HG02571 (cell line): Measurements from ENCODE around the gene UPK2.
A peak's percentile ranks its signal among the peaks of the same experiment; 100 is the strongest.

ENCODE experiments used
- ATAC-seq: cut with Tn5 transposase; IDR thresholded peaks from one replicate; pipeline ENCODE4 v1.9.1; 2021; ENCODE audit warnings: mild to moderate bottlenecking, moderate library complexity; ENCODE audit not compliant: unreplicated experiment

UPK2 gene

DNA sequence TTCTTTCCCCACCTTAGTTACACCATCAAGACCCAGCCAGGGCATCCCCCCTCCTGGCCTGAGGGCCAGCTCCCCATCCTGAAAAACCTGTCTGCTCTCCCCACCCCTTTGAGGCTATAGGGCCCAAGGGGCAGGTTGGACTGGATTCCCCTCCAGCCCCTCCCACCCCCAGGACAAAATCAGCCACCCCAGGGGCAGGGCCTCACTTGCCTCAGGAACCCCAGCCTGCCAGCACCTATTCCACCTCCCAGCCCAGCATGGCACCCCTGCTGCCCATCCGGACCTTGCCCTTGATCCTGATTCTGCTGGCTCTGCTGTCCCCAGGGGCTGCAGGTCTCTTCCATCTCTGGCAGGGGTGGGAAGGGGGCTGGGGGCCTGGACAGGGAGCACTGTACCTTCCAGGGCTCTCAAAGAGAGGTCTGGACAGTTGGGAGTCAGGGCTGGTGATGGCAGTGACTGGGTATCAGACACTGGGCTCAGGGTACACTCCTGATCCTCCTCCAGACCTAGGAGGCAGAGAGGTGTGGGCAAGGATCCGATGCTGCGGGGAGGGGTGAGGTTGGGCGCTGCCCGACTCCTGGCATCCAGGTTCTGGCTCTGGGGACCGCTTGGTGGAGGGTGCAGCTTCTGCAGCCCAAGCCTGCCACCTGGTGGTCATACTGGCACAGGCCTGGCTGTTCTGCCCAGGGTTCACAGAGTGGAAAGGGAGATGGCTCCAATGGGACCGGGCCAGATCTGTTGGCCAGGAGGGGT is at the start of gene UPK2:
TSS of gene UPK2 (plus strand) at position 205 of the 753 bp plus-strand sequence. CDS start at position 258, 53 bp downstream.
- ATAC-seq: peak; percentile 56

DNA sequence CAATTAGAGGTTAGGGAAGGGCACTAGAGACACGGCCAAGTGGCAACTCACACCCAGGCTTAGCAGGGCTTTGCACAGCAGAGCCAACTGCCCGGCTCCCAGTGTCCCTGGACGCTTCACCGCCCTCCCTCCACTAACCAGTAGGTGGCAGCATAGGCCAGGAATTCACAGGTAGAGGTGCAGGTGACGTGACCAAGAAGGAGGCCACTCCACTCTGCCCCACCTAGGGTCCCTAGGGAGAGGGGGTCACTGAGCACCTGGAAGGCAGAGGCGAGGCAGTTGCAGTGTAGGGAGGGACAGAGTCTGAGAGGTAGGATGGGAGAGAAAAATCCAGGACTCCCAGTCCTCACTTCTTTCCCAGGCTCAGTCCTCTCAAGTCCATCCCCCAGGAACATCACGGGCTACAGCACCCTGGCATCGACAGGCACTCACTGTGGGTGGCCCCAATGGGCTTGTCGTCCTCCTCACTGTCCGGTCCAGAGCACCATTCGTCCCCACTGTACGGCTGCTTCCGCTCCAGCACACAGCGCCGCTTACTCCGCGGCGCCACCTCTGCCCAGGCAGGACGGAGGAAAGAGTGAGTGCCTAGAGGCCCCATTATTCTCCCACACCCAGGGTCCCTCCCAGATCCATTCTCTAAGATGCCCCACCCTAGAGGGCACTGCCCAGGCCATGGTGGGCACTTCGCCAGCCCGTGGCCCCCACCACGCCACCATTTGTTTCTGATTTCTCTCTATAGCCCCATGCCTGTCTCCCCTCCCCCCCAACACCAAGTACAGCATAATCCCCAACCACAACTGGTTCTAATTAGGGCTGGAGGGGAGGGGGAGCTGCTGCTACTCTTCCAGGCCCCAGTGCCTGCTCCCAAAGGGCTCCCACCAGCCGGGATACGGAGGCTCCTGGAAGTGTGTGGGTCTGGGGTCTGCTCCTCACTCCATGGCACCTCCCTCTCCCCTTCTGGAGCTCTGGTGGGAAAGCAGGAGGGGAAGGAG is 48.8 kb upstream of the UPK2 start:
- ATAC-seq: peak; percentile 81

DNA sequence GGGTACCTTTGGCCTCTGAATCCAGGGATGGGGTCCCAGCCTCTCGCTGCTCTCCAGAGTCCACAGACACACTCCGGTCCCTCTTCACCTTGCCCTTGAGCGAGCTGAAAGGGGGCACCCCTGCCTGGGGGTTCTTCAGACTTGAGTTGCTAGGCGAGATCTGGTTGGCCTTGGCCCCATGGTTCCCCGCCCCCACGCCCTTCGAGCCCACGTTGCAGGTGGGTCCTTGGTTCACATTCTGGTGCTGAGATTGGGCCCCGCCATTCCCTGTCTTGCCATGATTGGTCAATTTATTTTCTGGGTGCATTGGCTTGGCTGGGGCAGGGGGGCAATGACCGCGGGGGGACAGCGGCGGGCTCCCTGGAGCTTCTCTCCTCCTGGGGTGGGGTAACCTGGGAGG is 47.8 kb upstream of the UPK2 start:
- ATAC-seq: no peak

DNA sequence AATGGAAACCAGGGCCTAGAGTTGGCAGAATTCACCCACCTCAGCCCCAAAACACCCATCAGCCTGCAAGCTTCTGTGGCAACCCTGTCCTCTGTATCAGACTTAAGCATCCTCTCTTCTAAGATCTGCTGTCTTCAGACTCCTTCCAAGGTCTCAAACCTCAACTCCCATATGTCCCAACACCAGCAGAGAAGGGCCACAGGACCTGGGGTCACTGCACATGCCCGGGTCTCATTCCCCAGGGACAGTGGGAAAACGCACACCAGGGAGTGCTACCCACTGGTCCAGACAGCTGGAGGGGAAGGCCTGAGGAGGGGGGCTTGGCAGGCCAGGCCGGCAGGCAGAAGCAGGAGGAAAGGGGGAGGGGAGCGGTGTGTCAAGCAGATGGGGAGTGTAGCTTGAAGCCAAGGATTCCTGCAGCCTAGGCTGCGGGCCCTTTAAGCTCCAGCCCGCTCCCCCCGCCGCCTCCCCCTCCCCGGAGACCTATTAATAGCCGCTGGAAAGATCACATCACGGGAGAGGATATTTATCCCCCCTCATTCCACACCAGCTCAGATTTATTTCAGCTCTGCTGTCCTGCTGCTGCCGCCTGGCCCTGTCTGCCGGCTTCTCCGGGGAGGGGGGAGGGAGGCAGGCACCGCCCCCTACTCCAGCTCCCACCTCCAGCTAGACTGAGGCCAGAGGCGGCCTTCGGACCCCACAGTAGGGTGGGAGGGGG is 47.0 kb upstream of the UPK2 start:
- ATAC-seq: no peak

DNA sequence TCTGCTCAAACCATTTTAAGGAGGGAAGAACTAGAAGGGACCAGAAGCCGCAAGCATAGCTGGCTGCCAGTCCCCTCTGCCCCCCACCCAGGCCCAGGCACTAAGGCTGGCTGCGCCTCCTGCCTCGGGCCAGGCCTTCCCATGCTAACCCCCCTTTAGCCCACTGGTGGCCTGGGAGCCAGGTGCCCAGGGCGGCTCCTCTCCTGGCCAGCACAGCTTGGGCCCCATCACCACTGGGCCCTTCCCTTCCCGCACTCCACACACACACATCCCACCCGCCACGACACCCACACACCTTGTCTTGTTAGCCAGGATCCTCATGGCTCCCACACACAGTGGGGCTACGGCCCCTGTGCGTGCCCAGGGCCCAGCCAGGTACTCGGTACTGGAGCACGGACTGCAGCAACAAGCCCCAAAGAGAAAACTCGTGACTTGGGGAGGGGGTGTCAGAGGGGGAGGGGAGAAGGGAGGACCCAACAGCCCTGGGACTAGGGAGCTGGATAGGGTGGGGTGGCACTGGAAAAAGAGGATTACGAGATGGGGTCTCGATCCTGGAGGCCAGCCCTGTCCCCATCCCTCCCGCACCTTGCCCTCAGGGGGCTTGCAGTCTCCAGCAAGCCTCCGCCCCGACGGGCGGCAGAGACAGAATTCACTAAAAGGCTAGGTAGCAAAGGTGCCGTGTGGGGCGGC is 46.3 kb upstream of the UPK2 start:
- no peak for ATAC-seq

DNA sequence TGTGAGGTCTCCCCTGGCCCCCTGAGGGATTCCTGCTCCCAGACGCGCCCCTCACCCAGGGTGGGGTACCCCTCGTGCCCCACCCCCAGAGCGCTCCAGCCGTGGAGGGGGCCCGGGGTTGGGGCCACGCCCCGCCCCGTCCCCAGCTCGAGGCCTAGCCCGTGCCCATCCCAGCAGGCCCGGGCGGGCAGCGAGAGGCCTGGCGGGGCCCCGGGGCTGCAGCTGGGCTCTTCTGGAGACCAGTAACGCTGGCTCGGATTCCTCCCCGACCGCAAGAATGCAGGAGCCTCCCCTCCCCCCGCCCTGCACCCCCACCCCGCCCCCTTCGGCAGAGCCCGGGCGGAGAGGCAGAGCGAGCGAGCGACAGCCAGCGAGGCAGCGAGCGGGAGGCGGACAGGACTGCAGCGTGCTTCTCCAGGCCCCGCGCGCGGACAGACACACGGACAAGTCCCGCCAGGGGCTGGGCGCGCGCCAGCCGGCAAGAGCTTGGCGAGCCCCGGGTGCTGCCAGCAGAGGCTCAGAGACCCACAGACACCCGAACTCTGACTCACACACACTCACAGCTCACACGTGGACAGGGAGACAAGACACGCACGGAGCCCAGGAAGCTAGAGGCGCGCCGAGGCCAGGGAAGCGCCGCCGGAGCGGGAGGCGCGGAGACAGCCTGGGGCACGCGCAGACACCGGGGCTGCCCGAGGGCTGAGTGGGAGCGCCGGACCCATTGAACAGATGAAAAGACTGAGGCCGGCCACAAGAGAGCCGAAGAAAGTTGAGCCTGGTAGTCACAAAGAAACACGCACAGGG is 45.6 kb upstream of the UPK2 start:
- no peak for ATAC-seq

DNA sequence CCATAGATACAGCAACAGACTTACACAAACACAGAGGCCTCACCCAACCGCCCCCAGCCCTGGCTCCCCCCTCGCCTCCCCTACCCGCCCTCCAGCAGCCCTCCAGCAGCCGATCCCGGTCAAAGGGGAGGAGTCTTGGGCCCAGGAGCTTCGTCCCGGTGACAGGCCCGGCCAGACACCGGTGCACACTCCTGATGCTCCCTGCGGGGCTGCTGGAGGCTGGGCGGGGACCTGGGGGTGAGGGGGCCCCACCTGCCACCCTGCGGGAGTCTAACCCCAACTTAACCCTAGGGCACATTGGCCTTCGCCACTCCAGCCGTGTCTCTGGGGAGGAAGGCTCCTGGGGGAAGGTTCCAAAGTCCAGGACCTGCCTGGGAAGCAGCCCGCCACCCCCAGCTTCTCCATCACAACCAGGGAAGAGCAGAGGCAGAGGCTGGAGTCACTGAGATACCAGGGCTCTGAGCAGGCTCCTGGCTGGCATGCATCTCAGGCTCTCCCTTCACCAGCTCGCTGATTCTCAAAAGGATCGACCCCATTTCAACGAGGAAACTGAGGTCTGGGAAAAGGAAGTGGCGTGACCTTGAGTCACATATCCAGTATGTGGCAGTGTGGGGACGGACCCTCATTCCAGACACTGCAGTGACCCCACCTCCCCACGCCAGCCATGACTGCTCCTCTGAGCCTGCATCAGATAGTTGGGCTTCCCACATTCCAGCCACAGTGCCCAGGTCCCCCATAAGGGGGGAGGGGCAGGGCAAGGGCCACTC is 44.8 kb upstream of the UPK2 start:
- no peak for ATAC-seq

DNA sequence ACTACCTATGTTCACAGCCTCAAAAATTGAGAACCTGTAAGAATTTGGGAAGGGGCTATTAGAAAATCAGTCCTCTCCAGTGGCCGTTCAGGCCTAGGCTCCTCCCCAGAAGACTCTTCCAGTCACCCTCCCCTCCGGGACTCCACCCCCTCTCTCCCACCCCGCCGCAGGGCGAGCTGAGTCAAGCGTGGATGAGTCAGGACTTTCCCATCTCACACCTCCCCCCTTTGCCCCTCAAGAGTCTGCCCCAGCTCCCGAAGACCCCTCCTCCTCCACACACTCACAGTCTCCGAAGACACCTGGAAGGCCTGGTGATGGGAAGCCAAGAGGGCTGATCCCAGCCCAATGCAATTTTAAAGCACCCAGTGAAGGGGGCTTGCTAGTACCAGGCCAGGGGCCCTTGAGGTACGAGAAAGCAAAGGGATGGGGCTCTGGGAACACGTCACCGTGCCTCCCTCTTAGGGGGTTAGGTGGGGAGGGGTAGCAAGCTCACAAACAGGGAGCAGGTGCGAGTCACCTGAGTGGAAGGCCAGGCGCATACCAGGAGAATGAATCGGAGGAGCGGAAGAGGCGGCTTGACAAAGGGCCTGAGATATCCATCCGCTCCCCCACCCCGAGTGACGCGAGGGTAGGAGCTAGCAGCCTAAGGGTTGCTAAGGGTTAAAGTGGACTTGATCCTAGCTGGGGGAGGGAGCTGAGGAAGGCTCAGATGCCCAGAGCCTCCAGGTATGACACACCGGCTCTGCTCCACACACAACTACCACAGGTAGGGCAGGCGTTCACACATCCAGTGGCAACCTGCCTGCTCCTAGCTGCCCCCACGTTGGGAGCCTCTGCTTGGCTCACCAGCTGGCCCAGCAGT is 44.0 kb upstream of the UPK2 start:
- no peak for ATAC-seq

DNA sequence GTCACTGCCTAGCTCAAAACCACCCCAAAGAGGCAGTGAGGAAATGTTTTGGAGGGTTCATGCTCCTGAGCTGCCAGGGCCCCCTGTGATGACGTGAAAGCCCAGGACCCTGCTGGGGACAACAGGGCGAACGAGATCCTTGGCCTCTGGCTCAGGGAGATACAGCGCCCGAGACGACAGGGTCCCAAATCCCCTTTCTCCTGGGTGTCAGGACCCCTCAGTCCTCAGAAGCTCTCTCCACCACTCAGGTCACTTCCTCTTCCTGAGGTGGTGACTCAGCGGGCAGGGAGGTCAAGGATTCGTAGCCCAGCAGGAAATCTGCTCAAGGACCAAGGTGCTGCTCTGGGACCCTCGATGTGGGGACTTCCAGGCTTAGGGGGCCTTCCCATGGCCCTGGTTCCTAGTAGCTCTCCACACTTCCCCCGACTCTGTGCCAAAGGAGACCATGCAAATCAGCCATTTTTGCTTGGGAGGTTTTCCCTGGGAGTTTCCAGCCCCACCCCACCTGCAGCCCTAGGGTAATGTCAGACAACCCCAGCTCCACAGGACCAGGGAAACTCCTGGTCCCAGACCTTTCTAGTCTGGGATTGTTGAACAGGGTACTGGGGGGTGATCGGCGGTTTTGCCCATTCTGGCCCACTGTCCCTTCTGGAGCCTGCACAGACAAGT is 43.2 kb upstream of the UPK2 start:
- ATAC-seq: no peak

DNA sequence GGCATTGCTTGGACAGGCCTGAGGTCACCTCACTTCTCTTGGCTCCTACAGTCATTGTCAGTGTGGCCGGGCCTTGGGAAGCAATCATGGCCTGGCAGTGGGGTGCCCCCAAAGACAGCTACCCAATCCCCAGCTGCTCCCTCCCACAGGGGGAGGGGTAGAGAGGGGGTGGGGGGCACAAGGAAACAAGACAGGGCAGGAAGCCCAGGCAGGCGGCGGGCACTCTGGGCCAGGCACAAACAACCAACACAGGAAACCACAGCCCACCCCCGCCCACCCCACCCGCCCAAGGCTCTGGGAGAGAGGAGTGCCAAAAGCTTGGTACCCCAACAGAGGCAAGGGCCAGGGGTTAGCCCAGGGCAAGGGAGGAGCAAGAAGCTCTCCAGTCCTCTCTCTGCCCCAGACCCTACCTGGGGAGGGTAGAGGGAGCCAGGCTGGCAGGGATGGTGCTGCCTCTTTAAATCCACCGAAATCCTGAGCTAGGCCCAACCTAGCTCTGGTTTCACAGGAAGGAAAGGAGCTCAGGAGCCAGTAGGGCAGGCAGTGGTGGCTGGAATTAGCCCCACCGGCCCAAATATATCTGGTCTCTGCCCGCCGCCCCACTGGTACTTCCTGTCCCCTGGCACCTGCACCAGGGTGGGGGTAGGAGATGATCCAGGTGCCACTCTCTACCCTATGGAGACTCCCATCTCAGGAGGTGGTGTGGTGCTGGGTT is 42.5 kb upstream of the UPK2 start:
- no peak for ATAC-seq

DNA sequence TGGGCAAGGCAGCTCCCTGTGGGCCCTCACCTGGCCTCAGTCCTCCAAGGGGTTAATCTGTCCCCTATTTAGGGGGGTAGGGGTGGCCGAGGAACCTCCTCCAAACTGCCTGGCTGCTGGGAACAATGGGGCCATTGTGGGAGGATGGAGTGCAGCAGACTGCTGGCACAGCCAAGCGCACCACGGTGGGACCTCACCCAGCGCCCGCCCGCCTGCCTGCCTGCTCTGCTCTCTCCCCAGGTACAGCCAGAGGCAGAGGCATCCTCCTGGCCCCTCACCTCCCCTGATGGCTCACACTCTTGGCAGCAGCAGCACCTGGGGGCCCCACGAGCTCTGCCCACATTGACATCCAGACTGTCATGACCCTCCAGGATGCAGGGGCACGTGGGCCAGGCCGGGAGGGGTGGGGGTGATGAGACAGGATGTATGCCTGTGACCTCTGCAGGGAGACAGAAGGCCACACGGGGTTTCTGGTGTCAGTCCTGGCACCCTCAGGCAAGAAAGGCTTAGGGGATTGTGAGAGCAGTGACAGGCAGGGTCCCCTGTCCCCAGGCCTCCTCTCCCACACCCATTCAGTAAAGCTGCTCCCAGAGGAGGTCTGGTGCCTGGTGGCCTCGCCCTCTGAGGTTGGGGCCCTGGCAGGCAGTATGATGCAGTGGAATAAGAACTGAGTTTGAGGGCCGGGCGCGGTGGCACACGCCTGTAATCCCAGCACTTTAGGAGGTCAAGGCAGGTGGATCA is 41.8 kb upstream of the UPK2 start:
- no peak for ATAC-seq

DNA sequence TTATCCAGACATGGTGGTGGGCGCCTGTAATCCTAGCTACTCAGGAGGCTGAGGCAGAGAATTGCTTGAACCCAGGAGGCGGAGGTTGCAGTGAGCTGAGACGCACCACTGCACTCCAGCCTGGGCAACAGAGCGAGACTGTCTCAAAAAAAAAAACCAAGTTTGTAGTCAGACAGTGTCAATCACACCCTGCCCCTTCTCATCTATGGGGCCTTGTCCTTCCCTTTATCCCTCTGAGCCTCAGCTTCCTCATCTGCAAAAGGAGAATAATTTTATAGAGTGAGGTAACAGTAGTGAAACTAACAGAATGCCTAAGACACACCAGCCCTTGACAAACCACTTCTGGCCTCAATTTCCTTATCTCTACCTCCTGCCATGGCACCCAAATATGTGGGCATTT is 41.1 kb upstream of the UPK2 start:
- no peak for ATAC-seq

DNA sequence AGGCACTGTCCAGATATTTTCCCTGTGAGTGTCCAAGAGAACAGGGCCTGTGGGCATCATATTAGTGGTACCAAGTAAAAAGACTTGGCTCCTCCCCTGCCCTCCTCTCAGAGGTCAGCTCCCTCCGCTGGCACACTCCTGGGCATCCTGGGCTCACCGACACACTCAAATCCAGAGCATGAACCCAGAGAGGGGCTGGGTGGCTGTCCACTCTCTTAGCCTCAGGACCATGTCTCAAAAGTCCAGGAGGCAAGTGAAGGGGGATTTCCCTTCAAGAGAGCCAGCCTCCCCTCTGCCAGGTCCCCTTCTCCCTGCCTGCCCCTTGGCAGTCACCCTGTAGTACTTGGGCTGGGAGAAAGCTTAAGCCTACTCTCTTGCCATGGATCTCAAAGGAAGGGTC is 40.7 kb upstream of the UPK2 start:
- no peak for ATAC-seq

DNA sequence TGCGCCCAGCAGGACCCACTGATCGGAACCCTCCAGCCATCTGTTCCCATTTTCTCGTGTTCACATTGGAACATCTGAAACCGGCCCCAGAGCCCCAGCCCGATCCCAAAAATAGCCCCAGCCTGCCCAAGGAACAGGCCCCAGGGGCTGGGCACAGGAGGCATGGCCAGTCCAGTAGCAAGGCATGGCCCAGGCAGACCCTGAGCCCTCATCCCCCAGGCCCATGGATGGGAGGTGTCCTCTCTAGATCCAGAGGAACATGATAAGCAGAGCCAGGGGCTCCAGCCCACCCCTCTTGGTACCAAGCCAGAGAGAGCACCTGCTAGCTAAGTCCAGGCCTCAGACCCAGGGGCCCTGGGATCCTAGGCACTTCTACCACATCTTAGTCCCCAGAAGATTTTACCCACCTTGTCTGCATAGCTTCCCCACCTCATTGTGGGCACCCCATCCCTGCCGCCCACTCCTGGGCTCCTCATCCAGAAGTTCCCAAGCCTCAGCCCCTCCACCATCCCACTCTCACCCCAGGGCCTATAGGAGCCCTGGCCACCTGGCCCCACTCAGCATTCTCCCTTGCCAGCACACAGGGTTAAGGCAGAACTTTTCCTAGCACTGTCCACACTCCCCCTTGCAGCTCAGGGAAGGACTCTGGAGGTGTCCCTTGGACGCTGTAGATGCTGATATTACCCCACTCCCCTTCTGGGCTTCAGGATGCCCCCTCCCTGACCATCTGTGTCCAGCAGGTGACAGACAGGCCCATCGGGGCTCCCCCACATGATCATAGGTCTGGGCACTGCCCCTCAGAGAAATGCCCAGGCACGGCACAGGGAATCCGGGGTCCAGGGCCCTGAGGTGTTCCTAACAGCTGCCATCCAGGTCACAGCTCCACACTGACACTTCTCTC is 39.9 kb upstream of the UPK2 start:
- no peak for ATAC-seq

DNA sequence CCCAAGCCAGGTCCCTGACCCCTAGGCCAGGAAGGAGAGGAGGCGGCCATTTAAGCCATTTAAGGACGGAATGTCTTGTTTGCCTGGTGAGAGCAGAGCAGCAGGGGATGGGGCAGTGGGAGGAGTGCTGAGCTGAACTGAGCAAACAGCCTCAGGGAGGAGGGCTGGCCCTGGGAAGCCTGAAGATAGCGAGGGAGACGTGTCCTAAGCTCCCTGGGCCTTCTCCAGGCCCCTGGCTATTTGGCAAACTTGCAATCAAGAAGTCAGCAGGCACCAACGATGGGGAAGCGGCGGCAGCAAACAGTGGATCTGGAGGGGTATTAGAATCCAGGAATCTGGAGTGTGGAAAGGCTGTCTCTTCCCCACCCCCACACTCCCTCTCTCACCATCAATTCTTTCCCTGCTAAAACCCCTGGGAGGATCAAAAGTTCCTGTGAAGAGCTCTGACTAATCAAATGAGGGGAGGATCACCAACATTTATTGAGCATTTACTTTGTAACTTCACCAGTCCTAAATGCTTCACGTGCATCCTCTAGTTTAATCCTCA is 39.2 kb upstream of the UPK2 start:
- ATAC-seq: no peak
